Spleen (tissue), 11 donors: ENCODE data around the gene ETV2. TPM values are rescaled to one million over a fixed set of nuclear protein-coding genes. Genes with fewer than 3 reads are reported as not detected.

ENCODE experiments used
- DNase-seq: peaks from one replicate; pipeline ENCODE4 v3.0.0-alpha.2; 2020
- H3K27ac ChIP-seq, 8 donors: fragments of 200-600 bp; sonication (generic) in 7 of 8; 1 replicate in 4 of 8; 2 replicates in 4 of 8; pipeline versions ENCODE4 v1.5.0 to v1.8.0; 2016 to 2021; ENCODE audit warnings: inconsistent platforms in 4 of 8, mild to moderate bottlenecking in 4 of 8, moderate library complexity in 1 of 8
- H3K27me3 ChIP-seq, 7 donors: fragments of 200-600 bp; sonication (generic) in 6 of 7; replicated peaks in 1 of 7; 1 replicate in 4 of 7; 2 replicates in 3 of 7; pipeline versions ENCODE4 v1.5.0 to v1.8.0; 2016 to 2021; ENCODE audit warnings: inconsistent platforms in 3 of 7, mild to moderate bottlenecking in 1 of 7
- H3K36me3 ChIP-seq, 6 donors: fragments of 200-600 bp; sonication (generic) in 5 of 6; 1 replicate in 4 of 6; 2 replicates in 2 of 6; pipeline versions ENCODE4 v1.5.0 to v1.8.0; 2016 to 2021; ENCODE audit warnings: inconsistent platforms in 2 of 6
- H3K4me1 ChIP-seq, 6 donors: fragments of 200-600 bp; sonication (generic) in 5 of 6; 1 replicate in 3 of 6; 2 replicates in 3 of 6; pipeline versions ENCODE4 v1.5.0 to v1.8.0; 2016 to 2021; ENCODE audit warnings: inconsistent platforms in 3 of 6
- H3K4me3 ChIP-seq, 8 donors: fragments of 200-600 bp; sonication (generic) in 7 of 8; 1 replicate in 4 of 8; 2 replicates in 4 of 8; pipeline versions ENCODE4 v1.5.0 to v1.8.0; 2016 to 2021; ENCODE audit warnings: inconsistent platforms in 4 of 8, mild to moderate bottlenecking in 4 of 8, moderate library complexity in 2 of 8
- H3K9me3 ChIP-seq, 8 donors: fragments of 200-600 bp; sonication (generic) in 7 of 8; 1 replicate in 4 of 8; 2 replicates in 4 of 8; pipeline versions ENCODE4 v1.5.0 to v1.8.0; 2016 to 2021; ENCODE audit warnings: inconsistent platforms in 4 of 8
- POLR2A ChIP-seq, 3 donors: fragments of 450-650 bp; IDR thresholded peaks; one replicate each; pipeline ENCODE4 v1.5.1; 2017; ENCODE audit warnings: antibody characterized with exemption in 3 of 3, mild to moderate bottlenecking in 1 of 3
- POLR2AphosphoS5 ChIP-seq, 3 donors: sonication (generic); formaldehyde crosslinking; IDR thresholded peaks; one replicate each; pipeline ENCODE4 v1.5.1; 2017; ENCODE audit warnings: antibody characterized with exemption in 3 of 3
- WGBS, 5 donors: extraction: QIAGEN DNeasy Blood & Tissue Kit in 3 of 5; methylation state at CpG; one replicate each; pipeline versions ENCODE4 v1.1.5 to v1.1.7; 2013 to 2018; 5-methylcytosine and 5-hydroxymethylcytosine counted together
- intact Hi-C: fragments of 100-400 bp; cut with DNase I; formaldehyde crosslinking; loops from one replicate; pipeline ENCODE4 v1.15.0; 2023; ENCODE audit warnings: low total_unique reads
- polyA plus RNA-seq, 3 donors: library from polyadenylated mRNA; stranded (reverse); fragments of 200-250 nt; gene quantifications; one replicate each; pipeline ENCODE4 v1.2.1, GENCODE V29; 2013
- total RNA-seq, 7 donors: library from RNA; depleted of rRNA in 3 of 7; stranded (reverse); fragments of >200 nt in 3 of 7; fragmentation: NEBNext Ultra II Directional in 4 of 7; extraction: Animal tissue kit (Norgen Biotek cat#: 25700) in 4 of 7; gene quantifications; one replicate each; pipeline versions ENCODE4 v1.1.0 to v1.2.1, GENCODE V29; 2016 to 2021
- TF ChIP-seq, protein P1 (sequence below), 11 experiments: fragments of 200-600 bp in 7 of 11; fragments of 450-650 bp in 4 of 11; sonication (generic) in 4 of 11; IDR thresholded peaks in 8 of 11; conservative IDR thresholded peaks in 3 of 11; 1 replicate in 7 of 11; 2 replicates in 4 of 11; pipeline versions ENCODE4 v1.4.0 to v1.8.0; 2016 to 2021; ENCODE audit warnings: antibody characterized with exemption in 11 of 11, inconsistent platforms in 4 of 11, mild to moderate bottlenecking in 1 of 11
- donor health status: healthy with polysubstance abuse.
- donor health status: DM: no; HTN: no; CAD: no; lungs with moderate emphysema.
- donor health status: DM: no; HTN: no; CAD: no.
- donor health status: Bipolar disorder and iron deficiency.
- donor health status: healthy.
- donor health status: DM: no; HTN: no; CAD: no.
- donor health status: DM: yes; HTN: yes; CAD: no.

ETV2 gene
- total and polyA plus RNA-seq, 10 donors: 0.43 to 1.2 (median 0.99) TPM; not detected in 5

DNA sequence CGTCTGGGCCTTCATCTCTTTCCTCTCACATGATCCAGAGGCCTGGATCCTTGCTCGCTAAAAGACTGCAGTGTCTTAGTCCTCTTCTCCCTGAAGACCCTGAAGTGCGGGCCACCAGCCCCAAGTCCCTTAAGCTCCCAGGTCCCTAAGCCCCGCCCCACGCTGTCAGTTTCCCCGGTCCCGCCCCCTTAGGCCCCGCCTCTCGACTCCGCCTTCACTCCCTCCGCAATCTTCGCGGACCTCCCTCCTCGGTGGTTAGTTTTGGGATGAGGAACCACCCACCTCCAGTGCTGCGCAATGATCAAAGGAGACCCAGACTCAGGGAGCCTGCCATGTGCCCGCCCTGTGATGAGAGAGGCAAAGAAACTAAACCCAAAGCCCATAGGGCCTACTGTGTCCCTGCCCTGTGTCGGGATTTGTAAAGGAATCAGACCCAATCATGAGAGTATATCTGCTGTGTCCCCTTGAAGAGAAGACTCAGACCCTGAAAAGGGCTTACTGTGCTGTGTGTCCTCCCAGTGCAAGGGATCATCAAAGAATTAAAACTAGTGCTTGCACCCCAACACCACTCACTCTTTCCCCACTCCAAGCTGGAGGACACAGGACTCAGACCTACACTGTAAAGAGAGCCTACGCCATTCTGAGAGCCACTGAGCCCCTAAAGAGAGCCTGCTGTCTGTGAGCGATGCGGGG lies 3.6 kb downstream of the ETV2 start:
- DNase-seq: peak; percentile 92
- intact Hi-C loops: no loop called here
- peak overlapping the region; percentile 64 to 84 (median 68) for H3K4me3 ChIP-seq
- 16 to 19% (median 19%) methylated on average over 19 to 20 of the region's 20 CpGs for WGBS, 5 donors
- TF ChIP-seq POLR2A (IDR thresholded peaks at IDR 0.05): no peak
- no peak for TF ChIP-seq POLR2AphosphoS5 (IDR thresholded peaks at IDR 0.05)
- TF ChIP-seq, protein P1, sequence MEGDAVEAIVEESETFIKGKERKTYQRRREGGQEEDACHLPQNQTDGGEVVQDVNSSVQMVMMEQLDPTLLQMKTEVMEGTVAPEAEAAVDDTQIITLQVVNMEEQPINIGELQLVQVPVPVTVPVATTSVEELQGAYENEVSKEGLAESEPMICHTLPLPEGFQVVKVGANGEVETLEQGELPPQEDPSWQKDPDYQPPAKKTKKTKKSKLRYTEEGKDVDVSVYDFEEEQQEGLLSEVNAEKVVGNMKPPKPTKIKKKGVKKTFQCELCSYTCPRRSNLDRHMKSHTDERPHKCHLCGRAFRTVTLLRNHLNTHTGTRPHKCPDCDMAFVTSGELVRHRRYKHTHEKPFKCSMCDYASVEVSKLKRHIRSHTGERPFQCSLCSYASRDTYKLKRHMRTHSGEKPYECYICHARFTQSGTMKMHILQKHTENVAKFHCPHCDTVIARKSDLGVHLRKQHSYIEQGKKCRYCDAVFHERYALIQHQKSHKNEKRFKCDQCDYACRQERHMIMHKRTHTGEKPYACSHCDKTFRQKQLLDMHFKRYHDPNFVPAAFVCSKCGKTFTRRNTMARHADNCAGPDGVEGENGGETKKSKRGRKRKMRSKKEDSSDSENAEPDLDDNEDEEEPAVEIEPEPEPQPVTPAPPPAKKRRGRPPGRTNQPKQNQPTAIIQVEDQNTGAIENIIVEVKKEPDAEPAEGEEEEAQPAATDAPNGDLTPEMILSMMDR (IDR thresholded peaks at IDR 0.05 in 8 of 11, conservative IDR thresholded peaks at IDR 0.05 in 3 of 11): no peak
- H3K27me3 ChIP-seq: peaks cover 0 to 10% (median 0%) of the 10 kb centered on the region in 7 donors
- no peaks in the 10 kb centered on the region for H3K9me3 ChIP-seq
- H3K36me3 ChIP-seq: peaks cover 0 to 4% (median 0%) of the 10 kb centered on the region in 6 donors
- peaks cover 15 to 80% (median 60%) of the 10 kb centered on the region in 6 donors for H3K4me1 ChIP-seq
- peak overlapping the region; percentile 61 to 95 (median 92) for H3K27ac ChIP-seq

DNA sequence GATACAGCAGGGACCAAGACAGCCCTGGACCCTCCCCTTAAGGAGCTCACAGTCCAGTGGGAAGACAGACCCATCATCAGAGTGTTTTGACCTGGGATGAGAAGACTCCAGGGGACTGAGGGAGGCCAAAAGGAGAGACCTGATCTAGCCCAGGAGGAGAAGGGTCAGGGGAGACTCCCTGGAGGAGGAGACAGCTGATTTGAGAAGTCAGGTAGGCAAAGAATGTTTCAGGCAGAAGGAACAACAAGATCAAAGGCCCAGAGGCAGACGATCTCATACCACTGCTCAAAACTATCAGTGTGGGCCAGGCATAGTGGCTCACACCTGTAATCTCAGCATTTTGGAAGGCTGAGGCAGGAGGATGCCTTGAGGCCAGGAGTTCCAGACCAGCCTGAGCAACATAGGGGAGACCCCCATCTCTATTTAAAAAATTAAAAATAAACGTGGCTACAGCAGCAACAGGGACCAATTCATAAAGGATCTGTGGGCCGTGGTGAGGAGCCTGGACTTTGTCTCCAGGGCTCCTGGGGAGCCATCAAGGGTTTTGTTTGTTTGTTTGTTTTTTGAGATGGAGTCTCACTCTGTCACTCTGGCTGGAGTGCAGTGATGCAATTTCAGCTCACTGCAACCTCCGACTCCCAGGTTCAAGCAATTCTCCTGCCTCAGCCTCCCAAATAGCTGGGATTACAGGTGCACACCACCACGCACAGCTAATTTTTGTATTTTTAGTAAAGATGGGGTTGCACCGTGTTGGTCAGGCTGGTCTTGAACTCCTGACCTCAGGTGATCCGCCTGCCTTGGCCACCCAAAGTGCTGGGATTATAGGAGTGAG lies 4.4 kb downstream of the ETV2 start:
- peak overlapping the region in 7 of 8 donors; percentile 61 to 95 (median 92) for H3K27ac ChIP-seq
- peaks cover 15 to 87% (median 68%) of the 10 kb centered on the region in 6 donors for H3K4me1 ChIP-seq
- no peaks in the 10 kb centered on the region for H3K9me3 ChIP-seq
- intact Hi-C loops: no loop called here
- 79 to 85% (median 83%) methylated on average over 7 of the region's 7 CpGs for WGBS, 5 donors
- TF ChIP-seq POLR2AphosphoS5 (IDR thresholded peaks at IDR 0.05) (no peak), POLR2A (IDR thresholded peaks at IDR 0.05) (no peak)
- TF ChIP-seq, protein P1 (IDR thresholded peaks at IDR 0.05 in 8 of 11, conservative IDR thresholded peaks at IDR 0.05 in 3 of 11): no peak
- peaks cover 0 to 12% (median under 1%) of the 10 kb centered on the region in 6 donors for H3K36me3 ChIP-seq
- no peak overlapping the region for H3K4me3 ChIP-seq
- H3K27me3 ChIP-seq: peaks cover 0 to 10% (median 0%) of the 10 kb centered on the region in 7 donors
- no peak for DNase-seq

DNA sequence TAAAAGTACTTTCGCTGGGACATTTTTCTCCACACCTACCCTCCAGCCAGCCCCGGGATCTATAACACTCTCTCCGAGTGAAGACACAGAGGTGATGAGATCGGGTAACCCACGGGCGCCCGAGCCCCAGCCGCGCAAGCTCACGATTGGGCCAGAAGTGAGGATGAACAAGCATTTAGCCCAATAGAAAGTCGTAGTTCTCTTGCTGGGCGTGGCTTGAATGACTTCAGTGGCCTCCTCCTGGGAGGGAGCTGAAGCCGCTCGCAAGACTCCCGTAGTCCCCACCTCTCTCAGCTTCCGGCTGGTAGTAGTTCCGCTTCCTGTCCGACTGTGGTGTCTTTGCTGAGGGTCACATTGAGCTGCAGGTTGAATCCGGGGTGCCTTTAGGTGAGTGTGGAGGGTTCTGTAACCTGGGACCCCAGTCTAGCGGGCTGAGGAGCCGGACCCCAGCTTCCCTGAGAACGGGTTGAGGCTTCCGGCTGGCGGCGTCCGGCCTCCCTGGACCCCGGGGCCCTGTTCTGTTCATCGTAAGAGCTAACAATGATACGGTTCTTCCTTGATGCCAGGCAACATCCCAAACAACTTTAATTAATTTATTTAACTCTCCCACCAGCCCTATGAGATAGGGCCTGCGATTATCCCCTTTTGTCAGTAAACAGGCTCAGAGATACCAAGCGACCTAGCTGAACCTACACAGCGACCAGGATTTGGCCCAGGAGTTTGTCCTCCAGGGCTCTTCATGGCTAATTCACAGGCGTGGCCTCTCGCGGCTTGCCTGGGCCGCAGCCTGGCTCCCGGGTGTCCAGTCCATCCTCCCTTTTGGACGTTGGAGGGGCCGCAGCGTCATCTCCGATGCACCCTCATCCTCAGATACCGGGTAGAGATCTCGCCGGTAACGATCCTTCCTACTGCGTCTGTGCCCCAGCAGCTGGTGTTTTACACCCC lies 6.7 kb downstream of the ETV2 start, which contains the start of gene COX6B1:
Gene COX6B1, plus strand, starts transcription at position 307 of the 945 bp plus-strand sequence. CDS start 2,921 bp downstream, outside the sequence.
- peak; percentile 97 for DNase-seq
- peak; percentile 83 to 94 (median 86) for TF ChIP-seq POLR2AphosphoS5 (IDR thresholded peaks at IDR 0.05)
- TF ChIP-seq, protein P1 (IDR thresholded peaks at IDR 0.05 in 8 of 11, conservative IDR thresholded peaks at IDR 0.05 in 3 of 11): peak in 2 of 11 experiments; percentile 20 to 27
- peak in 1 of 3 donors; percentile 53 for TF ChIP-seq POLR2A (IDR thresholded peaks at IDR 0.05)
- intact Hi-C loops: no loop called here
- 0 to 1% (median 0%) methylated on average over 41 to 46 of the region's 46 CpGs for WGBS, 5 donors
- H3K4me1 ChIP-seq: peaks cover 10 to 75% (median 50%) of the 10 kb centered on the region in 6 donors
- peak within 1 kb of the TSS; percentile 64 to 84 (median 81) for H3K4me3 ChIP-seq
- no peaks in the 10 kb centered on the region for H3K9me3 ChIP-seq
- H3K27me3 ChIP-seq: no peaks in the 10 kb centered on the region
- peaks cover 0 to 36% (median 24%) of the 10 kb centered on the region in 6 donors for H3K36me3 ChIP-seq
- peak within 1 kb of the TSS; percentile 56 to 93 (median 87) for H3K27ac ChIP-seq
